Brain microvascular endothelial cell (primary cell): ENCODE data around the gene KRTAP5-5.

ENCODE experiments used
- DNase-seq: peaks from one replicate; pipeline ENCODE4 v3.0.0-alpha.2; 2020
- H3K27ac ChIP-seq: fragments of 250-450 bp; sonication (Bioruptor Pico); 2 replicates; pipeline ENCODE4 v1.5.1; 2020; ENCODE audit warnings: mild to moderate bottlenecking, moderate library complexity
- H3K27me3 ChIP-seq: fragments of 250-450 bp; sonication (Bioruptor Pico); replicated peaks from 2 replicates; pipeline ENCODE4 v1.5.1; 2020; ENCODE audit warnings: mild to moderate bottlenecking
- H3K36me3 ChIP-seq: fragments of 250-450 bp; sonication (Bioruptor Pico); replicated peaks from 2 replicates; pipeline ENCODE4 v1.5.1; 2020; ENCODE audit warnings: mild to moderate bottlenecking
- H3K4me3 ChIP-seq: 2 replicates; pipeline ENCODE4 v1.5.1; 2011; ENCODE audit warnings: low read depth, mild to moderate bottlenecking, control low read depth, low read length, moderate library complexity
- CTCF ChIP-seq: IDR thresholded peaks from 2 replicates; pipeline ENCODE4 v1.5.1; 2011; ENCODE audit warnings: low read depth, mild to moderate bottlenecking, moderate library complexity, low read length, control low read depth, inconsistent platforms; ENCODE audit errors: missing control alignments
- in situ Hi-C: cut with HindIII; loops from 2 replicates; pipeline ENCODE4 v1.10.0; 2017; ENCODE audit warnings: low sequenced_read_pairs, low pct_ligation_motif_present

The KRTAP5-5 gene

DNA sequence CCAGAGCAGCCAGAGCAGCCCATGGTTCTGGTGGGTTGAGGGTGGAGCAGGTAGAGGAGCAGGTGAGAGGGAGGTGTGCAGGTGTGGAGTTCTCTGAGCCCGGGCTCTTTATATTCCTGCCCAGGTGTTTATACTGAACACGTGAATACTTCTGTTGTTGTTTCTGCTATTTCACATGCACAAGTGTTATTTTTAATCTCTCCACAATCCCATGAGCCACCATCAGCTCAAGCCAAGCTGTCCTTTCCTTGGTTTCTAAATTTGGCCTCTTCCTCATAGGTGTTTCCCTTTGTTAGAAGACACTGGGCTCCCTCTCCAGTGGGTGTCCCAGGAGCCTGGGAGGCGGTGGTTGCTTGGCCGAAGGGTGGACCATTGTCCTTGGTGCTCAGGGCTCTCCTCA, 21.2 kb upstream of the KRTAP5-5 start, which contains the start of gene KRTAP5-3:
Gene KRTAP5-3 (minus strand): TSS at position 101 of the 400 bp plus-strand sequence. CDS start 78 bp downstream, at position 23.
- in situ Hi-C loops: no loop called here
- peaks cover 6% of the 10 kb centered on the region for H3K27me3 ChIP-seq

GRCh38 chr11:1618231-1618630, 11.3 kb upstream of the KRTAP5-5 start:
- no peaks in the 10 kb centered on the region for H3K36me3 ChIP-seq
- DNase-seq: no peak
- in situ Hi-C loops: no loop called here
- no peak overlapping the region for H3K27ac ChIP-seq
- no peak for TF ChIP-seq CTCF
- H3K27me3 ChIP-seq: no peaks in the 10 kb centered on the region
- H3K4me3 ChIP-seq: no peak overlapping the region

More for the DNA sequence above, 21.2 kb upstream of the KRTAP5-5 start, which contains the start of gene KRTAP5-3:
- TF ChIP-seq CTCF: no peak
- Histone ChIP-seq H3K36me3 (no peaks in the 10 kb centered on the region), H3K27ac (no peak within 1 kb of the TSS), H3K4me3 (no peak within 1 kb of the TSS)
- no peak for DNase-seq

- Histone ChIP-seq H3K4me3 (no peak overlapping the region), H3K36me3 (no peaks in the 10 kb centered on the region), H3K27me3 (no peaks in the 10 kb centered on the region), H3K27ac (no peak overlapping the region)
- in situ Hi-C loops: no loop called here
- TF ChIP-seq CTCF: no peak
- DNase-seq: peak; percentile 22
These were observed 10.1 kb upstream of the KRTAP5-5 start for GRCh38 chr11:1619449-1619848.

DNA sequence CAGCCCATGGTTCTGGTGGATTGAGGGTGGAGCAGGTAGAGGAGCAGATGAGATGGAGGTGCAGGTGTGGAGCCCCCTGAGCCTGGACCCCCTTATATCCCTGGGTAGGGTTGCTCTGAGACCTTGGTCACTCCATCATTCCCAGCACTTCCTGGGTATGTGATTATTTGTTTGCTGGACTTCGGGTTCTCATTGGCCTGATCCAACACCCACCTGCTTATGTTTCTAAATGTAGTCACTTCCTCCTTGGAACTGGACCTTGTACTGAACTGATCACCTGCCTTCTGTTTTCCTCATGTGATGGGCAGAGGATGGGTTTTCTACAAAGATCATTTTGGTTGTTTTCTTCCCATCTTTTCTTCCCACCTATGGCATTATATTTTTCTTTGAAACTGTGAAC, 7.5 kb upstream of the KRTAP5-5 start, which contains the start of gene KRTAP5-4:
Gene KRTAP5-4 (minus strand): TSS at position 53 of the 400 bp plus-strand sequence. CDS start 45 bp downstream, at position 8.
- in situ Hi-C loops: no loop called here
- TF ChIP-seq CTCF: no peak

GRCh38 chr11:1623716-1624115, 5.9 kb upstream of the KRTAP5-5 start:
- DNase-seq: no peak
- TF ChIP-seq CTCF: no peak
- Histone ChIP-seq H3K36me3 (no peaks in the 10 kb centered on the region), H3K4me3 (no peak overlapping the region), H3K27ac (no peak overlapping the region), H3K27me3 (peaks cover 13% of the 10 kb centered on the region)
- in situ Hi-C loops: no loop called here

More for the DNA sequence above, 7.5 kb upstream of the KRTAP5-5 start, which contains the start of gene KRTAP5-4:
- Histone ChIP-seq H3K36me3 (no peaks in the 10 kb centered on the region), H3K27ac (no peak within 1 kb of the TSS), H3K27me3 (peaks cover 7% of the 10 kb centered on the region), H3K4me3 (no peak within 1 kb of the TSS)
- DNase-seq: no peak

GRCh38 chr11:1624621-1625020, 5.0 kb upstream of the KRTAP5-5 start:
- no peaks in the 10 kb centered on the region for H3K36me3 ChIP-seq
- no peak for DNase-seq
- no peak for TF ChIP-seq CTCF
- no peak overlapping the region for H3K4me3 ChIP-seq
- H3K27ac ChIP-seq: no peak overlapping the region
- peaks cover 16% of the 10 kb centered on the region for H3K27me3 ChIP-seq
- in situ Hi-C loops: no loop called here
